Thyroid gland (tissue), 4 donors: ENCODE results near the gene PCDH19. TPM values are rescaled to one million over a fixed set of nuclear protein-coding genes. Genes with fewer than 3 reads are reported as not detected.
A peak's percentile ranks its signal among the peaks of the same experiment; 100 is the strongest.

Experiments
- DNase-seq, 2 donors: peaks; one replicate each; pipeline ENCODE4 v3.0.0-alpha.2; 2019
- H3K27ac ChIP-seq, 3 donors: fragments of 200-600 bp; sonication (generic); 1 replicate in 2 of 3; 2 replicates in 1 of 3; pipeline ENCODE4 v1.5.1; 2016 to 2019; ENCODE audit warnings: mild to moderate bottlenecking in 1 of 3, moderate library complexity in 1 of 3
- H3K27me3 ChIP-seq: fragments of 200-600 bp; sonication (generic); one replicate; pipeline ENCODE4 v1.5.1; 2019
- H3K36me3 ChIP-seq, 2 donors: fragments of 200-600 bp; sonication (generic); one replicate each; pipeline ENCODE4 v1.5.1; 2016 to 2019
- H3K4me1 ChIP-seq, 2 donors: fragments of 200-600 bp; sonication (generic); one replicate each; pipeline ENCODE4 v1.5.1; 2017 to 2019
- H3K4me3 ChIP-seq, 3 donors: fragments of 200-600 bp; sonication (generic); replicated peaks in 1 of 3; 1 replicate in 2 of 3; 2 replicates in 1 of 3; pipeline ENCODE4 v1.5.1; 2016; ENCODE audit warnings: mild to moderate bottlenecking in 1 of 3
- H3K9me3 ChIP-seq: fragments of 200-600 bp; sonication (generic); one replicate; pipeline ENCODE4 v1.5.1; 2017
- POLR2A ChIP-seq, 2 donors: fragments of 450-650 bp; IDR thresholded peaks; one replicate each; pipeline ENCODE4 v1.6.1; 2017; ENCODE audit warnings: antibody characterized with exemption in 2 of 2, mild to moderate bottlenecking in 2 of 2, moderate library complexity in 1 of 2
- WGBS, 2 donors: methylation state at CpG; one replicate each; pipeline ENCODE4 v1.1.5; 2017; 5-methylcytosine and 5-hydroxymethylcytosine counted together
- intact Hi-C: fragments of 100-400 bp; cut with DNase I; formaldehyde crosslinking; loops from one replicate; pipeline ENCODE4 v1.15.1; 2023
- total RNA-seq, 4 donors: library from RNA; depleted of rRNA; stranded (reverse); fragments of >200 nt; gene quantifications; one replicate each; pipeline ENCODE4 v1.2.3, GENCODE V29; 2016
- TF ChIP-seq, protein P1 (sequence below), 6 experiments: fragments of 200-600 bp in 3 of 6; fragments of 450-650 bp in 3 of 6; sonication (generic) in 3 of 6; IDR thresholded peaks; one replicate each; pipeline ENCODE4 v1.5.1; 2016 to 2019; ENCODE audit warnings: antibody characterized with exemption in 6 of 6, mild to moderate bottlenecking in 2 of 6, inconsistent platforms in 1 of 6, moderate library complexity in 1 of 6

Gene PCDH19
- total RNA-seq, 4 donors from 2014 or later, result 0.40 to 0.88 (median 0.52) TPM

- no peak for DNase-seq
- Histone ChIP-seq H3K9me3 (no peaks in the 10 kb centered on the region), H3K4me1 (no peaks in the 10 kb centered on the region), H3K4me3 (no peak overlapping the region), H3K27ac (no peak overlapping the region), H3K36me3 (no peaks in the 10 kb centered on the region), H3K27me3 (no peaks in the 10 kb centered on the region)
- intact Hi-C loops, result loop anchor here (10.0 kb wide), 1 partner anchor 63 kb away; no protein-coding TSS in a partner anchor
- TF ChIP-seq, protein P1, sequence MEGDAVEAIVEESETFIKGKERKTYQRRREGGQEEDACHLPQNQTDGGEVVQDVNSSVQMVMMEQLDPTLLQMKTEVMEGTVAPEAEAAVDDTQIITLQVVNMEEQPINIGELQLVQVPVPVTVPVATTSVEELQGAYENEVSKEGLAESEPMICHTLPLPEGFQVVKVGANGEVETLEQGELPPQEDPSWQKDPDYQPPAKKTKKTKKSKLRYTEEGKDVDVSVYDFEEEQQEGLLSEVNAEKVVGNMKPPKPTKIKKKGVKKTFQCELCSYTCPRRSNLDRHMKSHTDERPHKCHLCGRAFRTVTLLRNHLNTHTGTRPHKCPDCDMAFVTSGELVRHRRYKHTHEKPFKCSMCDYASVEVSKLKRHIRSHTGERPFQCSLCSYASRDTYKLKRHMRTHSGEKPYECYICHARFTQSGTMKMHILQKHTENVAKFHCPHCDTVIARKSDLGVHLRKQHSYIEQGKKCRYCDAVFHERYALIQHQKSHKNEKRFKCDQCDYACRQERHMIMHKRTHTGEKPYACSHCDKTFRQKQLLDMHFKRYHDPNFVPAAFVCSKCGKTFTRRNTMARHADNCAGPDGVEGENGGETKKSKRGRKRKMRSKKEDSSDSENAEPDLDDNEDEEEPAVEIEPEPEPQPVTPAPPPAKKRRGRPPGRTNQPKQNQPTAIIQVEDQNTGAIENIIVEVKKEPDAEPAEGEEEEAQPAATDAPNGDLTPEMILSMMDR (IDR thresholded peaks at IDR 0.05), result peak in 1 of 6 experiments; percentile 15
- TF ChIP-seq POLR2A (IDR thresholded peaks at IDR 0.05), result no peak
Observed at GRCh38 chrX:100368167-100368566, 41.9 kb downstream of the PCDH19 start.

DNA sequence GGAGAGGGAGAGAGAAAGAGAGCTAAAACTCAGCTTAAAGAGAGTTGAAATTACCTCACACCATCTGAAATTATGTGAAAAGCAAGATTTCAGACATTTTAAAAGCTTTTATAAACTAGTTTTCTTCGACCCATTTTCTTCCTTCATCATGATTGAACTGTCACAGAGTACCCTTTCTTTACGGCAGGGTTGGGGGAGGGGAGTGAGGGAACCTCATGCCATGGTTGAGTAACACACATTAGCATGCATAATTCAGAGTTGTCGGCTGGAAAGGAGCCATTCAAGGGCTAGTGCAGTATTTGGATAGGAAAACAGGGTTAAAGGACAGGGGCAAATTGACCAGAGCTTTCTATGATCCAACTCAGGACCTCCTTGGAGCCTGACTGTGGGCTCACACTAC lies 46.2 kb downstream of the PCDH19 start:
- intact Hi-C loops, result loop anchor here (10.0 kb wide), 1 partner anchor 59 kb away; no protein-coding TSS in a partner anchor
- DNase-seq, result peak in 1 of 2 donors; percentile 1
- H3K4me3 ChIP-seq, result no peak overlapping the region
- 31 to 37% methylated on average over 3 of the region's 3 CpGs for WGBS, 2 donors
- no peaks in the 10 kb centered on the region for H3K36me3 ChIP-seq
- no peak for TF ChIP-seq POLR2A (IDR thresholded peaks at IDR 0.05)
- H3K27me3 ChIP-seq, result no peaks in the 10 kb centered on the region
- no peaks in the 10 kb centered on the region for H3K9me3 ChIP-seq
- H3K27ac ChIP-seq, result no peak overlapping the region
- no peaks in the 10 kb centered on the region for H3K4me1 ChIP-seq

GRCh38 chrX:100358766-100359165 lies 51.3 kb downstream of the PCDH19 start:
- H3K27ac ChIP-seq, result no peak overlapping the region
- no peaks in the 10 kb centered on the region for H3K9me3 ChIP-seq
- no peak for DNase-seq
- intact Hi-C loops, result no loop called here
- 31 to 46% methylated on average over 3 of the region's 3 CpGs for WGBS, 2 donors
- no peak for TF ChIP-seq POLR2A (IDR thresholded peaks at IDR 0.05)
- TF ChIP-seq, protein P1 (IDR thresholded peaks at IDR 0.05), result no peak
- no peaks in the 10 kb centered on the region for H3K36me3 ChIP-seq
- H3K27me3 ChIP-seq, result no peaks in the 10 kb centered on the region
- no peak overlapping the region for H3K4me3 ChIP-seq
- no peaks in the 10 kb centered on the region for H3K4me1 ChIP-seq

DNA sequence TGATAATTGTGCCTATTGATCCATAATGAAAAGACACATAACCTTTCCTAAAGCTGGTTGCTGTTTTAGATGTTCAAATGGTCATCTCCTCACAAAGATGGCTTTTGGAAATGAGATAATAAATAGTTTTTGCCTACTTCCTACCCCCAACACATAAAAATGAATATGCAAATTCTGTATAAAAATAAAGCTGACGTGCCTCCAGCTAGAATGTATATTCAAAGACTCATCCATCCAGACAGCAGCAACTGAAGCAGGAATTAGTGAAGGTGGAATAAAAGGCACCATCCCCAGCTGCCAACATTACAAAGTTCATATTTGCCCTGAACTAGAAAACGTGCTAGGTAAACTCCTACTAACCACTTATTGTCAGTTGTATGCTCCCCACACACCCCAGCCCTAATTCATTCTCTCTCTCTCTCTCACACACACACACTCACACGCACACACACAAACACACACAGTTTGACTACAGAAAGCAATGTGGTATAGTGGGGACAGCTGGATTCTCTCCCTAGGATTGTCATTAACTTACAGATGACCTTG lies 53.6 kb downstream of the PCDH19 start:
- intact Hi-C loops, result no loop called here
- 83 to 95% methylated on average over 3 of the region's 3 CpGs for WGBS, 2 donors

GRCh38 chrX:100355680-100356079 lies 54.4 kb downstream of the PCDH19 start:
- H3K36me3 ChIP-seq, result no peaks in the 10 kb centered on the region
- no peak for DNase-seq
- H3K27me3 ChIP-seq, result no peaks in the 10 kb centered on the region
- no peak overlapping the region for H3K27ac ChIP-seq
- H3K4me3 ChIP-seq, result no peak overlapping the region
- 56 to 68% methylated on average over 3 of the region's 3 CpGs for WGBS, 2 donors
- no peaks in the 10 kb centered on the region for H3K4me1 ChIP-seq
- TF ChIP-seq, protein P1 (IDR thresholded peaks at IDR 0.05), result no peak
- no peak for TF ChIP-seq POLR2A (IDR thresholded peaks at IDR 0.05)
- intact Hi-C loops, result no loop called here
- no peaks in the 10 kb centered on the region for H3K9me3 ChIP-seq

More for the DNA sequence above, 53.6 kb downstream of the PCDH19 start:
- no peak overlapping the region for H3K4me3 ChIP-seq
- TF ChIP-seq POLR2A (IDR thresholded peaks at IDR 0.05), result no peak
- TF ChIP-seq, protein P1 (IDR thresholded peaks at IDR 0.05), result no peak
- DNase-seq, result no peak
- no peak overlapping the region for H3K27ac ChIP-seq
- no peaks in the 10 kb centered on the region for H3K4me1 ChIP-seq
- H3K36me3 ChIP-seq, result no peaks in the 10 kb centered on the region
- no peaks in the 10 kb centered on the region for H3K27me3 ChIP-seq
- no peaks in the 10 kb centered on the region for H3K9me3 ChIP-seq
